ENCODE data around the gene KIRREL1.

The KIRREL1 gene

DNA sequence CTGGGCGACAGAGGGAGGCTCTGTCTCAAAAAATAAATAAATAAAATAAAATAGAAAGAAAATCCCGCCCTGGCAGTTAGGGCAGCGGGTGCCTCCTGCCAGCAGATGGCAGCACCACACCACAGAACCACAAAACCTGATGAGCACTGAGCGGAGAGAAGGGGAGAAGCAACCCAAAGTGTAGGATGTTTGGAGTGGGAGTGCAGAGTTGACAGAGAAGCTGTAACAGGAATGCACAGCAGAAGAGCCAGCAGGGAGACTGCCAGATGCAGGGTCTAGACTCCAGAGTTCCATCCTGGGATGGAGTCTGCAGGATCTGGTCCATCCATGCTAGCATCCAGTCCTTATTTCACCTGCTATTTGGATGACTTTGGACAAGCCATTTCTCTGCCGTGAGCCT, 29.7 kb upstream of the KIRREL1 start:
- no peak for FAIRE-seq
- DNase-seq (ENCODE audit: insufficient read length, low spot score): peak; percentile 42
- no peak for TF ChIP-seq POLR2A (IDR thresholded peaks at IDR 0.05; ENCODE audit: low read depth, low read length)

- no peak for DNase-seq (ENCODE audit: insufficient read length, low spot score)
- no peak for TF ChIP-seq POLR2A (IDR thresholded peaks at IDR 0.05; ENCODE audit: low read depth, low read length)
- no peak for FAIRE-seq
These were observed 27.9 kb upstream of the KIRREL1 start for GRCh38 chr1:157965584-157965983.

DNA sequence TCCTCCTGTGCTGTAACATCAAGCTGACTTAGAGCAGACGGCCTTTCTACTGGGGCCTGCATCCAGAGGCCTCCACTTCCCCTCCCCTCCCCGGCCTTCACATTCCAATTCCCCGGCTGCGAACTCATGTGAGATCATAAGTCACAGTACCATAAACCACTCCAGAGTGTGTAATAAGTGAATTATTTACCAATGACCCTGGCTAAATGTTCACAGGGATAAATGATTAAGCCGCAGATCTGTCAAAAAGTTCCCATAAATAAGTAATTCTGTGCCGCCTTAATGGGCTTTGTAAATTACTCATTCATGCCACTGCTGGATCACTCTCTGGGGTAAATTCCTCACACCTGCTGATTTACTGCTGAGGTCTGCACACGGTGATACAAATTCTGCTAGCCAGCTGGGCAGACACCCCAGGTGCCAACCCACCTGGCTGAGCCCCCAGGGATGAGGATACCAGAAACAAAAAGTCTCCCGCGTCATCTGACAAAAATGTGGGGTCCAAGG, 27.4 kb upstream of the KIRREL1 start:
- no peak for TF ChIP-seq POLR2A (IDR thresholded peaks at IDR 0.05; ENCODE audit: low read depth, low read length)
- FAIRE-seq (no peak), DNase-seq (ENCODE audit: insufficient read length, low spot score) (no peak)

DNA sequence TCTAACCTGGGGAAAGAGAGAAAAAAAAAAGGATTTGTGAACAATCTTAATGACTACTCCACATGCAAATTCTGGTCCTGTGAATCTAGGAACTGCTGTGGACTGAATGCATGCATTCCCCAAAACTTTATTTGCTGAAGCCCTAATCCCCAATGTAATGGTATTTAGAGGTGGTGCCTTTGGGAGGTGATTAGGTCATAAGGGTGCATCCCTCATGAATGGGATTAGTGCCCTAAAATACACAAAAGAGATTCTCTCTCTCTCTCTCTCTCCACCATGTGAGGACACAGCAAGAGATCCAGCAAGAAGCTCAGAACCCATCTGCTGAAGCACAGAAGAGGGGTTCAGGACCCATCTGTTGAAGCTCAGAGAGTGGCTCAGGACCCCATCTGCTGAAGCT, 26.2 kb upstream of the KIRREL1 start:
- TF ChIP-seq POLR2A (IDR thresholded peaks at IDR 0.05; ENCODE audit: low read depth, low read length): no peak
- FAIRE-seq: no peak
- DNase-seq (ENCODE audit: insufficient read length, low spot score): no peak

GRCh38 chr1:157968508-157968907, 24.9 kb upstream of the KIRREL1 start:
- FAIRE-seq: no peak
- no peak for DNase-seq (ENCODE audit: insufficient read length, low spot score)
- no peak for TF ChIP-seq POLR2A (IDR thresholded peaks at IDR 0.05; ENCODE audit: low read depth, low read length)

DNA sequence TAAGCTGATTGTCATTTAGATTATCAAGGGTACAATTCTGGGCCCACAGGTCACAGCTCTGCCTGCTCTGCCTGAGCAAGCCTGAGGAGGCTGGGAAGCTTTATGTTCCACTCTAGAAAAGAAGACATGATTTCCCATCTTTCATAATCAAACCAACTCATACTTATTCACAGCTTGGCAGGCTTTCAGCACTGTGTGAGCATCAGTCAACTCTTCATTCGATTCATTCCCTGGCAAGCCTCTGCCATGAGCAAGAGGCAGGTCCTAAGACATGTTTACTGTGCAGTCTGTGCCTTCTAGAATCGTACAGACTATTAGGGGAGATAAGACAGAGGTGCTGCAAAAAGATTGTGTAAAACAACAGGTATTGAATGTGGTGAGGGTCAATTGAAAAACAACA, 24.5 kb upstream of the KIRREL1 start:
- no peak for TF ChIP-seq POLR2A (IDR thresholded peaks at IDR 0.05; ENCODE audit: low read depth, low read length)
- DNase-seq (ENCODE audit: insufficient read length, low spot score): peak; percentile 60
- no peak for FAIRE-seq

DNA sequence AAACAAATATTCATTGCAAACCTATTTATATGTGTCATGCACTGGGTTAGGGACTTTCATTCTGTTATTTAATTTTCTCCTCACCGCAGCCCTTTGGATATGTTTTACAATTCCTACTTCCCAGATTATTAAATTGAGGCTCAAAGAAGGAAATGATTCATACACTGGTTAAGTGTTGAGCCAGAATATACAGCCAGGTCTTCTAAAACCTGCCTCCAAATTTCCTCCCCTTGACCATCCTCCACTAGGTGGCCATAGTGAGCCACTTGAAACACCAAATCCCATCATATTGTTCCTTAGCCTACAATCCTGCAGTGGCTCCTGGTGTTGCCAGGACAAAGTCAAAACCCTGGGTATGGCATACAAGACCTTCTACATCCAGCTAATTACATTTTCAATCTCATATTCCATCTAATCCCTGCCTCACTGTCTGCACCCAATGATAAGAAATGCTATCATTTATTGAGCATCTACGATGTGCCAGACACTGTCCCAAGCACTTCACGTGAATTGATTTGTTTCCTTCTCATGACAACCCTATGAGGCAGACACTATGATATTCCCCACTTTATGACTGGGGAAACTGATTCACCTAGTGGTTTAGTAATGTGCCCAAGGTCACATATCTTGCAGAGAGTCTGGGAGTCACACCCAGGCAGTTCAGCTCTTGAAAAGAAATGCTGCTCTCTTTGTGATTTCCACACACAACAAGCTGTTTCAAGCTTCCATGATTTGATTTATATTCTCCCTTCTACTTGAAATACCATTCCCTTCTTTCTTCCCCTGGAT, 23.6 kb upstream of the KIRREL1 start:
- DNase-seq (ENCODE audit: insufficient read length, low spot score) (peak; percentile 54), FAIRE-seq (no peak)
- TF ChIP-seq POLR2A (IDR thresholded peaks at IDR 0.05; ENCODE audit: low read depth, low read length): no peak

DNA sequence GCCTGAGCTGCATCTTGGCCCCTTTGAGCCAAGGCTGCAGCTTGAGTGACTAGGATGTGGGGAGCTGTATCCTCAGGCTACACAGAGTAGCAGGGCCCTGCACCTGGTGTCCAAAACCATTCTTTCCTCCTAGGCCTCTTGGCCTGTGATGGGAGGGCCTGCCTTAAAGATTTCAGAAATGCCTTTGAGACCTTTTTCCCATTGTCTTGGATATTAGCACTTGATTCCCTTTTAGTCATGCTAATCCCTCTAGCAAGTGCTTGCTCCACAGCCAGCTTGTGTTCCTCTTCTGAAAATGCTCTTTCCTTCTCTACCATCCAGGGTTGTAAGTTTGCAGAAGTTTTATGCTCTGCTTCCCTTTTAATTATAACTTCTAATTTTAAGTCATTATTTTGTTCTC, 21.7 kb upstream of the KIRREL1 start:
- no peak for FAIRE-seq
- TF ChIP-seq POLR2A (IDR thresholded peaks at IDR 0.05; ENCODE audit: low read depth, low read length): no peak
- no peak for DNase-seq (ENCODE audit: insufficient read length, low spot score)

GRCh38 chr1:157975228-157975950, 18.1 kb upstream of the KIRREL1 start:
- FAIRE-seq: no peak

DNA sequence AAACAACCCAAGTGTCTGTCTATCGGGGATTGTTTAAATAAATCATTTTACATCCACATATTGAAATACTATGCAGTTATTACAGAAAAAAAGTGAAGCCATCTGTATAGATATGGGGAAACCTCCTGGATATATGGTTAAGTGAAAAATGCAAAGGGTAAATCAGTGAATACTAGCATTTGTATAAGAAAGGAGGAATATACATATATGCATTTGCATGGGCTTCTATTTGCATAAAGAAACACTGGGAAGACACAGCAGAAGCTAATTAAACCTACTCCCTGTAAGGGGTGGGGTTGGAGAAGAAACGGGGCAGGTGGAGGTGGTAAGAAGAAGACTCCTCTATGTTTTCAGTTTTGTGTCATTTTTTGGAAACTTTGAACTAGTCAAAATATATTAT, 16.6 kb upstream of the KIRREL1 start:
- TF ChIP-seq POLR2A (IDR thresholded peaks at IDR 0.05; ENCODE audit: low read depth, low read length): no peak
- DNase-seq (ENCODE audit: insufficient read length, low spot score) (no peak), FAIRE-seq (no peak)

More at GRCh38 chr1:157975228-157975950, 18.1 kb upstream of the KIRREL1 start:
- no peak for DNase-seq (ENCODE audit: insufficient read length, low spot score)
- no peak for TF ChIP-seq POLR2A (IDR thresholded peaks at IDR 0.05; ENCODE audit: low read depth, low read length)

DNA sequence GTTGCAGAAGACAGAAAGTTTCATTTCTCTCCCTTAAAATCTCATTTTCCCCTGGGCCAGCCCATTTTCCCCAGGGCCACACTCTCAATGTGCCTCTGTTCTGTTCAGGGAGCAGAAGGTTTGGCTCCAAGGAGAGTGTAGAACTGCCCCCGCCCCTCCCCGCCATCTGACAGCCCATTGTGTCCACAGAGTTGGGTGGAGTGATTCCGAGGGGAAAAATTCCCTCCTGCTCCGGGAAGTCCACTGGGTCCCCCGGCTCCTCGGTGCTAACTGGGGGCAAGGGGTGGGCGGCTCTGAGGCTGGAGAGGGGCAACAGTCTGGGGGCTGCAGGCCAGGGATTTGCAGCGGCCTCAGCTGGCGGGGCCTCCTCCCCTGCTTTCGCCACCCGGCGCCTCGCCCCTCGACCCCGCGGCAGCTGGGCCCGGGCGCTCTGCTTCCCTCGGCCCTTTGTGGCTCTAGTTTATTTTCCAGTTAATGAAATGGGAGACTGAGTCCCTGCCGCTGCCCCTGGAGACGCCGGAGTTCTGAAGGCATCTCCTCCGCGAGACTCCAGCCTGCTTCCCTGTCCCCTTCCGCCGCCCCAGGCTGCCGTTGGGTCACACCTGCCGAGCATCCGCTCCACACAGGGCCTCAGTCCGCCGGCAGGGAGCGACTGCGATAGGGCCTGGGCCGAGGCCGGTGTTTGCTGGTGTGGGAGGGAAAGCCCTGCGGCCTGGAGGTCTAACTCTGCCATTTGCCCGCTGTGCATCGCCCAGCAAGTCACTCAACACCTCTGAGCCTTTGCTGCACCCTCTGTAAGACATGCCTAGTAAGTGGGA, 14.7 kb upstream of the KIRREL1 start:
- DNase-seq (ENCODE audit: insufficient read length, low spot score) (no peak), FAIRE-seq (no peak)
- no peak for TF ChIP-seq POLR2A (IDR thresholded peaks at IDR 0.05; ENCODE audit: low read depth, low read length)

GRCh38 chr1:157982136-157982535, 11.3 kb upstream of the KIRREL1 start:
- FAIRE-seq (no peak), DNase-seq (ENCODE audit: insufficient read length, low spot score) (no peak)
- no peak for TF ChIP-seq POLR2A (IDR thresholded peaks at IDR 0.05; ENCODE audit: low read depth, low read length)

DNA sequence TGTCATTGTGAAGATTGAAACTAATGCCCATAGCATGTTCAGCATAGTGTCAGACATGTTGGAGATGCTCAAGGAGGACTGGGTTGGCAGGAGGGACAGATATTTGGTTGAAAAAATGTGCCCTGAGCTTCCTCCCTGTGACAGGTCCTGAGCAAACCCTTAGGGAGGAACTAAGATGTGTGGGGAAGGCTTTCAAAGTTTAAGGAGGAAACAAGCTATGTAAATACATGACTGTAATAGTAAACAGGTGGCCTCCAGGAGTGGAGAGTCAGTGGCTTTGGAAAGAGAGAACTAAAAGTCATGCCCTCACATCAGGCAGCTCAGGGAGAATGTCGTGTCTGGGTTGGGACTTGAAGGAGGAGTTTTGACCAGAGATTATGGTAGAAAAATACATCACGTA, 9.7 kb upstream of the KIRREL1 start:
- DNase-seq (ENCODE audit: insufficient read length, low spot score): no peak
- no peak for FAIRE-seq
- TF ChIP-seq POLR2A (IDR thresholded peaks at IDR 0.05; ENCODE audit: low read depth, low read length): no peak

- TF ChIP-seq POLR2A (IDR thresholded peaks at IDR 0.05; ENCODE audit: low read depth, low read length): no peak
- FAIRE-seq (no peak), DNase-seq (ENCODE audit: insufficient read length, low spot score) (no peak)
These were observed 9.0 kb upstream of the KIRREL1 start for GRCh38 chr1:157984469-157984868.

Measured in H54 (cell line).